Measurements from ENCODE around the gene TMEM11. TPM values are rescaled to one million over a fixed set of nuclear protein-coding genes. Genes with fewer than 3 reads are reported as not detected.

Gene TMEM11
- total RNA-seq, 1 experiment from 2014 or later = 39.1 TPM

- no peaks in the 10 kb centered on the region for H3K36me3 ChIP-seq (ENCODE audit: control insufficient read depth, insufficient read depth, low read length)
- H3K4me3 Mint-ChIP-seq (ENCODE audit: unreplicated experiment) = no peak overlapping the region
- no peak overlapping the region for H3K27ac Mint-ChIP-seq (ENCODE audit: unreplicated experiment)
- peaks cover 17% of the 10 kb centered on the region for H3K4me1 Mint-ChIP-seq (ENCODE audit: low read depth, unreplicated experiment)
- ChIA-PET POLR2A (no interaction called here), CTCF (no interaction called here)
- no peaks in the 10 kb centered on the region for H3K9me3 ChIP-seq
- H3K27me3 Mint-ChIP-seq (ENCODE audit: insufficient read depth, unreplicated experiment) = no peaks in the 10 kb centered on the region
- H3K4me3 ChIP-seq (ENCODE audit: low read depth, low read length) = no peak overlapping the region
- H3K27me3 ChIP-seq (replicated peaks; ENCODE audit: control insufficient read depth, insufficient read depth, low read length) = no peaks in the 10 kb centered on the region
- no TSS peak for BruUV-seq (replicated peaks)
- no peak for TF ChIP-seq CTCF (IDR thresholded peaks at IDR 0.05; ENCODE audit: insufficient read depth in 1 of 2, low read depth in 1 of 2, low read length in 1 of 2, severe bottlenecking in 1 of 2, unreplicated experiment in 1 of 2)
- peaks cover 12% of the 10 kb centered on the region for H3K4me1 ChIP-seq
- no peaks in the 10 kb centered on the region for H3K36me3 Mint-ChIP-seq (ENCODE audit: insufficient read depth, unreplicated experiment)
- H3K9me3 Mint-ChIP-seq (ENCODE audit: unreplicated experiment) = peaks cover 9% of the 10 kb centered on the region
- intact Hi-C loops (cut with micrococcal nuclease; ENCODE audit: unreplicated experiment) = no loop called here
- no peak for DNase-seq
Measured at GRCh38 chr17:21160401-21160800, 53.6 kb downstream of the TMEM11 start.

DNA sequence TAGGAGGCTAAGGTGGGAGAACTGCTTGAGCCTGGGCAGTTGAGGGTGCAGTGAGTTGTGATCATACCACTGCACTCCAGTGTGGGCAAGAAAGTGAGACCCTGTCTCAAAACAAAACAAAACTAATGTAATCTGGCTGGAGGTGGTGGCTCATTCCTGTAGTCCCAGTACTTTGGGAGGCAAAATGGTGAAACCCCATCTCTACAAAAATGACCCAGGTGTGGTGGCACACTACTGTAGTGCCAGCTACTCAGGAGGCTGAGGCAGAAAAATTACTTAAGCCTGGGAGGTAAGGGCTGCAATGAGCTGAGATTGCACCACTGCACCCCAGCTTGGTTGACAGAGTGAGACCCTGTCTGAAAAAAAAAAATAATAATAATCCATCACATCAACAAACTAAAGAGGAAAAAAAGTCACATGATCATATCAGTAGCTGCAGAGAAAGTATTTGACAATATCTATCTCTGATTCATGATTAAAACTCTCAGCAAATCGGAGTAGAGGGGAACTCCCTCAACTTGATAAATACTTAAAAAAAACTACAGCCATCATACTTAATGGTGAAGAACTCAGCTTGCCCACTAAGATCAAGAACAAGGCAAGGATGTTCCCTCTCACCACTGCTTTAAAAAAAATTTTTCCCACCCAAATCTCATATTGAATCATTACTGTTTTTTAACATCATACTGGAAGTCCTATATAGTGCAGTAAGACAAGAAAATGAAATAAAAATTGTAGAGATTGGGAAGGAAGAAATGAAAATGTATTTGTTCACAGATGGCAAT lies 56.2 kb downstream of the TMEM11 start:
- TF ChIP-seq CTCF (IDR thresholded peaks at IDR 0.05; ENCODE audit: insufficient read depth in 1 of 2, low read depth in 1 of 2, low read length in 1 of 2, severe bottlenecking in 1 of 2, unreplicated experiment in 1 of 2) = no peak
- Mint-ChIP-seq H3K9me3 (ENCODE audit: unreplicated experiment) (peaks cover 35% of the 10 kb centered on the region), H3K36me3 (ENCODE audit: insufficient read depth, unreplicated experiment) (peaks cover 6% of the 10 kb centered on the region), H3K4me3 (ENCODE audit: unreplicated experiment) (no peak overlapping the region), H3K4me1 (ENCODE audit: low read depth, unreplicated experiment) (peaks cover 17% of the 10 kb centered on the region), H3K27ac (ENCODE audit: unreplicated experiment) (no peak overlapping the region), H3K27me3 (ENCODE audit: insufficient read depth, unreplicated experiment) (no peaks in the 10 kb centered on the region)
- ChIA-PET POLR2A (no interaction called here), CTCF (no interaction called here)
- Histone ChIP-seq H3K4me1 (peaks cover 12% of the 10 kb centered on the region), H3K36me3 (ENCODE audit: control insufficient read depth, insufficient read depth, low read length) (no peaks in the 10 kb centered on the region), H3K9me3 (peaks cover 8% of the 10 kb centered on the region), H3K4me3 (ENCODE audit: low read depth, low read length) (no peak overlapping the region), H3K27me3 (replicated peaks; ENCODE audit: control insufficient read depth, insufficient read depth, low read length) (no peaks in the 10 kb centered on the region)
- no peak for DNase-seq
- intact Hi-C loops (cut with micrococcal nuclease; ENCODE audit: unreplicated experiment) = no loop called here
- no TSS peak for BruUV-seq (replicated peaks)

GRCh38 chr17:21152731-21153130 lies 61.2 kb downstream of the TMEM11 start:
- Mint-ChIP-seq H3K27ac (ENCODE audit: unreplicated experiment) (no peak overlapping the region), H3K9me3 (ENCODE audit: unreplicated experiment) (peaks cover 67% of the 10 kb centered on the region), H3K27me3 (ENCODE audit: insufficient read depth, unreplicated experiment) (no peaks in the 10 kb centered on the region), H3K4me1 (ENCODE audit: low read depth, unreplicated experiment) (no peaks in the 10 kb centered on the region), H3K4me3 (ENCODE audit: unreplicated experiment) (no peak overlapping the region), H3K36me3 (ENCODE audit: insufficient read depth, unreplicated experiment) (peaks cover 11% of the 10 kb centered on the region)
- Histone ChIP-seq H3K4me3 (ENCODE audit: low read depth, low read length) (no peak overlapping the region), H3K9me3 (peaks cover 17% of the 10 kb centered on the region), H3K4me1 (no peaks in the 10 kb centered on the region), H3K27me3 (replicated peaks; ENCODE audit: control insufficient read depth, insufficient read depth, low read length) (no peaks in the 10 kb centered on the region), H3K36me3 (ENCODE audit: control insufficient read depth, insufficient read depth, low read length) (no peaks in the 10 kb centered on the region)
- no TSS peak for BruUV-seq (replicated peaks)
- CTCF ChIA-PET = no interaction called here
- intact Hi-C loops (cut with micrococcal nuclease; ENCODE audit: unreplicated experiment) = no loop called here
- POLR2A ChIA-PET = no interaction called here
- no peak for TF ChIP-seq CTCF (IDR thresholded peaks at IDR 0.05; ENCODE audit: insufficient read depth in 1 of 2, low read depth in 1 of 2, low read length in 1 of 2, severe bottlenecking in 1 of 2, unreplicated experiment in 1 of 2)
- no peak for DNase-seq
